ENCODE data around the gene SLC12A7. TPM values are rescaled to one million over a fixed set of nuclear protein-coding genes. Genes with fewer than 3 reads are reported as not detected.

SLC12A7 gene
- total RNA-seq, 1 donor from 2014 or later = 11.5 TPM

GRCh38 chr5:1121044-1121443 is 9.2 kb upstream of the SLC12A7 start:
- no peaks in the 10 kb centered on the region for H3K36me3 Mint-ChIP-seq (ENCODE audit: unreplicated experiment)
- no peaks in the 10 kb centered on the region for H3K4me1 Mint-ChIP-seq (ENCODE audit: unreplicated experiment)
- H3K4me3 Mint-ChIP-seq (ENCODE audit: unreplicated experiment) = no peak overlapping the region
- no peaks in the 10 kb centered on the region for H3K9me3 Mint-ChIP-seq (ENCODE audit: unreplicated experiment)
- TF ChIP-seq CTCF (IDR thresholded peaks at IDR 0.05) = no peak
- H3K27ac Mint-ChIP-seq (ENCODE audit: unreplicated experiment) = no peak overlapping the region
- DNase-seq (ENCODE audit: extremely low spot score, unreplicated experiment) = no peak
- peaks cover 22% of the 10 kb centered on the region for H3K27me3 Mint-ChIP-seq (ENCODE audit: unreplicated experiment)

GRCh38 chr5:1120236-1120999 is 8.6 kb upstream of the SLC12A7 start:
- Mint-ChIP-seq H3K27ac (ENCODE audit: unreplicated experiment) (no peak overlapping the region), H3K4me1 (ENCODE audit: unreplicated experiment) (no peaks in the 10 kb centered on the region), H3K4me3 (ENCODE audit: unreplicated experiment) (no peak overlapping the region), H3K9me3 (ENCODE audit: unreplicated experiment) (no peaks in the 10 kb centered on the region), H3K36me3 (ENCODE audit: unreplicated experiment) (no peaks in the 10 kb centered on the region), H3K27me3 (ENCODE audit: unreplicated experiment) (peaks cover 20% of the 10 kb centered on the region)
- no peak for DNase-seq (ENCODE audit: extremely low spot score, unreplicated experiment)
- no peak for TF ChIP-seq CTCF (IDR thresholded peaks at IDR 0.05)

- Mint-ChIP-seq H3K36me3 (ENCODE audit: unreplicated experiment) (no peaks in the 10 kb centered on the region), H3K9me3 (ENCODE audit: unreplicated experiment) (no peaks in the 10 kb centered on the region)
- TF ChIP-seq CTCF (IDR thresholded peaks at IDR 0.05) = no peak
Observed at GRCh38 chr5:1119312-1119831, 7.5 kb upstream of the SLC12A7 start.

GRCh38 chr5:1118738-1119137 is 6.9 kb upstream of the SLC12A7 start:
- H3K27me3 Mint-ChIP-seq (ENCODE audit: unreplicated experiment) = peaks cover 3% of the 10 kb centered on the region
- no peak overlapping the region for H3K27ac Mint-ChIP-seq (ENCODE audit: unreplicated experiment)
- no peaks in the 10 kb centered on the region for H3K36me3 Mint-ChIP-seq (ENCODE audit: unreplicated experiment)
- no peaks in the 10 kb centered on the region for H3K4me1 Mint-ChIP-seq (ENCODE audit: unreplicated experiment)
- TF ChIP-seq CTCF (IDR thresholded peaks at IDR 0.05) = no peak
- H3K4me3 Mint-ChIP-seq (ENCODE audit: unreplicated experiment) = no peak overlapping the region
- no peaks in the 10 kb centered on the region for H3K9me3 Mint-ChIP-seq (ENCODE audit: unreplicated experiment)
- DNase-seq (ENCODE audit: extremely low spot score, unreplicated experiment) = no peak

More at GRCh38 chr5:1119312-1119831, 7.5 kb upstream of the SLC12A7 start:
- Mint-ChIP-seq H3K4me1 (ENCODE audit: unreplicated experiment) (no peaks in the 10 kb centered on the region), H3K4me3 (ENCODE audit: unreplicated experiment) (no peak overlapping the region), H3K27ac (ENCODE audit: unreplicated experiment) (no peak overlapping the region), H3K27me3 (ENCODE audit: unreplicated experiment) (peaks cover 9% of the 10 kb centered on the region)
- DNase-seq (ENCODE audit: extremely low spot score, unreplicated experiment) = no peak

- no peaks in the 10 kb centered on the region for H3K9me3 Mint-ChIP-seq (ENCODE audit: unreplicated experiment)
Observed at GRCh38 chr5:1118231-1118698, 6.4 kb upstream of the SLC12A7 start.

More at GRCh38 chr5:1118231-1118698, 6.4 kb upstream of the SLC12A7 start:
- Mint-ChIP-seq H3K4me3 (ENCODE audit: unreplicated experiment) (no peak overlapping the region), H3K36me3 (ENCODE audit: unreplicated experiment) (no peaks in the 10 kb centered on the region), H3K27ac (ENCODE audit: unreplicated experiment) (no peak overlapping the region), H3K4me1 (ENCODE audit: unreplicated experiment) (no peaks in the 10 kb centered on the region), H3K27me3 (ENCODE audit: unreplicated experiment) (peaks cover 3% of the 10 kb centered on the region)
- no peak for TF ChIP-seq CTCF (IDR thresholded peaks at IDR 0.05)
- no peak for DNase-seq (ENCODE audit: extremely low spot score, unreplicated experiment)

Data from osteocyte (in vitro differentiated cells).